ENCODE measurements around the gene CDC34. TPM values are rescaled to one million over a fixed set of nuclear protein-coding genes. Genes with fewer than 3 reads are reported as not detected.

CDC34 gene
- total RNA-seq, 1 experiment from 2014 or later, result 87.4 TPM

- H3K9me2 ChIP-seq (ENCODE audit: insufficient read depth), result no peaks in the 10 kb centered on the region
- TF ChIP-seq ZBTB33 (IDR thresholded peaks at IDR 0.05; ENCODE audit: extremely low read depth, insufficient replicate concordance, low read length) (no peak), EGR1 (IDR thresholded peaks at IDR 0.05; ENCODE audit: low read depth) (no peak), TCF7L2 (IDR thresholded peaks at IDR 0.05; ENCODE audit: borderline replicate concordance, extremely low read depth, insufficient read depth, insufficient read length) (no peak), SRF (IDR thresholded peaks at IDR 0.05; ENCODE audit: low read depth) (no peak), CEBPB (IDR thresholded peaks at IDR 0.05; ENCODE audit: low read depth) (no peak), EZH2phosphoT487 (IDR thresholded peaks at IDR 0.05; ENCODE audit: borderline replicate concordance) (no peak), ELF1 (IDR thresholded peaks at IDR 0.05; ENCODE audit: borderline replicate concordance, low read depth) (no peak), ZFX (IDR thresholded peaks at IDR 0.05) (no peak), SP1 (IDR thresholded peaks at IDR 0.05; ENCODE audit: low read depth) (no peak), FOSL1 (IDR thresholded peaks at IDR 0.05; ENCODE audit: low read depth) (no peak), POLR2AphosphoS5 (IDR thresholded peaks at IDR 0.05; ENCODE audit: low read depth, low read length) (no peak), SIN3A (IDR thresholded peaks at IDR 0.05; ENCODE audit: low read depth) (no peak), CTCF (IDR thresholded peaks at IDR 0.05 in 2 of 3, conservative IDR thresholded peaks at IDR 0.05 in 1 of 3; ENCODE audit: borderline replicate concordance in 1 of 3, insufficient read depth in 1 of 3, low read depth in 2 of 3, low read length in 2 of 3) (no peak), RAD21 (IDR thresholded peaks at IDR 0.05; ENCODE audit: low read depth) (no peak), JUND (IDR thresholded peaks at IDR 0.05) (no peak), YY1 (IDR thresholded peaks at IDR 0.05; ENCODE audit: extremely low read depth, insufficient replicate concordance, low read depth, low read length) (no peak), ZNF274 (IDR thresholded peaks at IDR 0.05; ENCODE audit: low read depth, low read length) (no peak), CBX3 (IDR thresholded peaks at IDR 0.05; ENCODE audit: low read depth) (no peak), REST (IDR thresholded peaks at IDR 0.05; ENCODE audit: low read depth) (no peak)
- H3K27me3 ChIP-seq (ENCODE audit: insufficient read depth, low read length), result no peaks in the 10 kb centered on the region
- ChIA-PET RAD21 (ENCODE audit: low non-redundant PET in 1 of 2, low total read pairs in 2 of 2, uncharacterized antibody in 2 of 2, unreplicated experiment in 2 of 2) (no interaction called here), CTCF (no interaction called here), POLR2A (no interaction called here)
- no peak overlapping the region for H3K4me3 ChIP-seq (replicated peaks in 1 of 2; ENCODE audit: low read depth in 1 of 2, low read length in 2 of 2)
- DNase-seq (ENCODE audit: low read depth, low spot score) (no peak), ATAC-seq (no peak)
- no TSS peak for BruUV-seq (replicated peaks)
- H3K36me3 ChIP-seq (ENCODE audit: control insufficient read depth in 1 of 2, insufficient read depth in 2 of 2, low read length in 2 of 2), result 0 out of 4 replicates have a peak, but pooled peaks cover 0 to 3% of the 10 kb centered on the region in 2 experiments
- no peaks in the 10 kb centered on the region for H3K9me3 ChIP-seq (ENCODE audit: control insufficient read depth in 1 of 2, insufficient read depth in 1 of 2, low read depth in 1 of 2, low read length in 2 of 2)
- no peak overlapping the region for H3K4me2 ChIP-seq (ENCODE audit: low read length)
- intact Hi-C loops (cut with micrococcal nuclease), result no loop called here
- H3K9ac ChIP-seq (ENCODE audit: low read length), result no peak overlapping the region
- H2AFZ ChIP-seq (ENCODE audit: low read depth, low read length, poor library complexity, severe bottlenecking), result no peak overlapping the region
- no peaks in the 10 kb centered on the region for H4K20me1 ChIP-seq (ENCODE audit: insufficient read depth)
- no peaks in the 10 kb centered on the region for H3K4me1 ChIP-seq (ENCODE audit: control insufficient read depth in 1 of 2, insufficient read depth in 2 of 2, low read length in 2 of 2)
- H3K79me2 ChIP-seq (ENCODE audit: insufficient read depth, low read length), result no peaks in the 10 kb centered on the region
- no peak overlapping the region for H3K27ac ChIP-seq (ENCODE audit: low read depth, low read length)
Observed at GRCh38 chr19:518598-519231, 12.8 kb upstream of the CDC34 start.
